Hepatocyte (in vitro differentiated cells): ENCODE measurements around the gene SATB1. TPM values are rescaled to one million over a fixed set of nuclear protein-coding genes. Genes with fewer than 3 reads are reported as not detected.

Experiments used
- DNase-seq: peaks from one replicate; pipeline ENCODE4 v3.0.0-alpha.2; 2016; ENCODE audit warnings: low spot score
- H2AFZ ChIP-seq: fragments of 200-600 bp; sonication (generic); 2 replicates; pipeline ENCODE4 v1.6.0; 2016; ENCODE audit warnings: antibody characterized with exemption, mild to moderate bottlenecking
- H3K27ac ChIP-seq: fragments of 200-600 bp; sonication (generic); 2 replicates; pipeline ENCODE4 v1.5.1; 2016; ENCODE audit warnings: mild to moderate bottlenecking
- H3K27me3 ChIP-seq: fragments of 200-600 bp; sonication (generic); 2 replicates; pipeline ENCODE4 v1.6.1; 2016
- H3K36me3 ChIP-seq: fragments of 200-600 bp; sonication (generic); replicated peaks from 2 replicates; pipeline ENCODE4 v1.5.1; 2016; ENCODE audit warnings: low read depth; ENCODE audit not compliant: insufficient read depth
- H3K4me1 ChIP-seq: fragments of 200-600 bp; sonication (generic); 2 replicates; pipeline ENCODE4 v1.5.1; 2016; ENCODE audit warnings: mild to moderate bottlenecking, moderate library complexity; ENCODE audit not compliant: insufficient read depth
- H3K4me2 ChIP-seq: fragments of 200-600 bp; sonication (generic); 2 replicates; pipeline ENCODE4 v1.6.0; 2016
- H3K4me3 ChIP-seq: fragments of 200-600 bp; sonication (generic); 2 replicates; pipeline ENCODE4 v1.5.1; 2016; ENCODE audit warnings: mild to moderate bottlenecking
- H3K79me2 ChIP-seq: fragments of 200-600 bp; sonication (generic); 2 replicates; pipeline ENCODE4 v1.6.0; 2017; ENCODE audit warnings: mild to moderate bottlenecking
- H3K9me2 ChIP-seq: fragments of 200-600 bp; sonication (generic); replicated peaks from 2 replicates; pipeline ENCODE4 v1.6.0; 2017; ENCODE audit warnings: mild to moderate bottlenecking; ENCODE audit not compliant: insufficient read depth
- H3K9me3 ChIP-seq: fragments of 200-600 bp; sonication (generic); 2 replicates; pipeline ENCODE4 v1.5.1; 2016; ENCODE audit warnings: low read depth, mild to moderate bottlenecking
- H4K20me1 ChIP-seq: fragments of 200-600 bp; sonication (generic); 2 replicates; pipeline ENCODE4 v1.6.0; 2016; ENCODE audit warnings: mild to moderate bottlenecking; ENCODE audit not compliant: insufficient read depth, poor library complexity, severe bottlenecking
- CTCF ChIP-seq: fragments of 200-600 bp; sonication (generic); IDR thresholded peaks from 2 replicates; pipeline ENCODE4 v1.5.1; 2016; ENCODE audit warnings: antibody characterized with exemption, mild to moderate bottlenecking; ENCODE audit not compliant: poor library complexity
- EZH2 ChIP-seq: fragments of 200-600 bp; sonication (generic); IDR thresholded peaks from 2 replicates; pipeline ENCODE4 v1.6.1; 2016; ENCODE audit warnings: antibody characterized with exemption, mild to moderate bottlenecking, borderline replicate concordance
- EZH2phosphoT487 ChIP-seq: fragments of 200-600 bp; sonication (generic); IDR thresholded peaks from one replicate; pipeline ENCODE4 v1.6.1; 2018; ENCODE audit warnings: antibody characterized with exemption, mild to moderate bottlenecking, low read depth, moderate library complexity; ENCODE audit not compliant: unreplicated experiment, severe bottlenecking
- WGBS: methylation state at CpG from one replicate; pipeline ENCODE4 v1.1.6; 2016; ENCODE audit warnings: low lambda C conversion rate; ENCODE audit errors: missing lambda C conversion rate; 5-methylcytosine and 5-hydroxymethylcytosine counted together
- polyA plus RNA-seq: library from polyadenylated mRNA; unstranded; fragments of >200 nt; fragmentation: Nextera tagmentation; extraction: Ambion mirVana; gene quantifications from 2 replicates; pipeline ENCODE4 v1.2.1, GENCODE V29; 2016
- total RNA-seq: library from RNA; depleted of rRNA; stranded (reverse); fragments of >200 nt; gene quantifications from 2 replicates; pipeline ENCODE4 v1.2.3, GENCODE V29; 2014

The SATB1 gene
- total and polyA plus RNA-seq, 2 experiments from 2014 or later, result 10.0 to 30.7 TPM

DNA sequence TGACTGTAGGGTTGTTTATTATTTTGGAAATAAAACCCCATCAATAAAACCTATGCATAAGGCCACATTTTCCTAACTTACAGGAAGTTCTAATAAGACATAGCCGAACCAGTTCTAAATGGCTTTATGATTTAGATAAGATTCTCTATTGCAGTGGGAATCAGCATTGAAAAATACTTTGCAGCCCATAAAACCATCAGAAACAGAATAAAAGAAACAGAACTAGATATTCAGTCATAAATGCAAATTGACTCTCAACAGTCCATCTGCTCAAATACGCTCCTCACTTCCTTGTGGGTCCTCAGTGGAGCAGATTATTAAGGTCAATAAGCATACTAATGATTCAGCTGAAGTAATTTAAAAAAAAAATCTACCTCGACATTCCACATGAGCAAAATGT lies 8.8 kb downstream of the SATB1 start:
- no peak overlapping the region for H2AFZ ChIP-seq
- H3K9me3 ChIP-seq, result no peaks in the 10 kb centered on the region
- no peak overlapping the region for H3K4me3 ChIP-seq
- WGBS, result 84% methylated on average over 3 of the region's 3 CpGs
- H3K9me2 ChIP-seq, result no peaks in the 10 kb centered on the region
- H3K27ac ChIP-seq, result no peak overlapping the region
- H3K36me3 ChIP-seq, result no peaks in the 10 kb centered on the region
- H3K4me2 ChIP-seq, result no peak overlapping the region
- H3K27me3 ChIP-seq, result no peaks in the 10 kb centered on the region
- TF ChIP-seq EZH2, result no peak
- TF ChIP-seq EZH2phosphoT487, result no peak
- TF ChIP-seq CTCF, result no peak
- no peaks in the 10 kb centered on the region for H4K20me1 ChIP-seq
- peaks cover 3% of the 10 kb centered on the region for H3K79me2 ChIP-seq
- H3K4me1 ChIP-seq, result peaks cover 13% of the 10 kb centered on the region
- no peak for DNase-seq

- DNase-seq, result no peak
- 95% methylated on average over 3 of the region's 3 CpGs for WGBS
- H3K79me2 ChIP-seq, result no peaks in the 10 kb centered on the region
- H3K4me3 ChIP-seq, result no peak overlapping the region
- TF ChIP-seq CTCF (no peak), EZH2phosphoT487 (no peak), EZH2 (no peak)
- no peaks in the 10 kb centered on the region for H3K9me2 ChIP-seq
- no peaks in the 10 kb centered on the region for H4K20me1 ChIP-seq
- H3K9me3 ChIP-seq, result no peaks in the 10 kb centered on the region
- H2AFZ ChIP-seq, result no peak overlapping the region
- H3K36me3 ChIP-seq, result no peaks in the 10 kb centered on the region
- no peak overlapping the region for H3K4me2 ChIP-seq
- no peaks in the 10 kb centered on the region for H3K27me3 ChIP-seq
- H3K27ac ChIP-seq, result no peak overlapping the region
- peaks cover 13% of the 10 kb centered on the region for H3K4me1 ChIP-seq
These were observed 9.3 kb downstream of the SATB1 start for GRCh38 chr3:18415839-18416238.

DNA sequence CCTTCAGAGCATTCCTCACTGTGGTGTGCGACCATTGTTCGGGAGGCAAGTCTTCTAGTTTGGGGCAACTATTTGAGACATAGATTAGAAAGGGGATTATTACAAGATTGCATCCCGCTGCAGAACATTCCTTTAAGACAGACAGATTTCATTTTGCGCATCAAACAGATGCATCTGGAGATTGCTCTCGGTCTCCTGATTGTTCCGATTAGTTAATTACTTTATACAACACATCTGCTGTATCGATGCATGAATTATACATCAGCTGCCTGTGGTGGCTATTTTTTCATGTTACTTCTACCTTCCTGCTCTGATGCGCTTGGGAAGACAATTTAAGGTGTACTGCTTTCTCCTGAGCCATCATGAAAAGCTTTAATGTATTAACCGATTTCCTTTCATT lies 10.0 kb downstream of the SATB1 start:
- TF ChIP-seq EZH2phosphoT487 (no peak), EZH2 (no peak), CTCF (no peak)

GRCh38 chr3:18412684-18413083 lies 12.5 kb downstream of the SATB1 start:
- Histone ChIP-seq H4K20me1 (no peaks in the 10 kb centered on the region), H3K27me3 (no peaks in the 10 kb centered on the region), H3K4me1 (no peaks in the 10 kb centered on the region), H3K4me3 (no peak overlapping the region), H3K27ac (no peak overlapping the region), H3K79me2 (no peaks in the 10 kb centered on the region), H2AFZ (no peak overlapping the region), H3K9me2 (no peaks in the 10 kb centered on the region), H3K9me3 (no peaks in the 10 kb centered on the region), H3K36me3 (no peaks in the 10 kb centered on the region), H3K4me2 (no peak overlapping the region)
- no peak for DNase-seq
- no peak for TF ChIP-seq EZH2phosphoT487
- TF ChIP-seq CTCF, result no peak
- no peak for TF ChIP-seq EZH2

More for the DNA sequence above, 10.0 kb downstream of the SATB1 start:
- WGBS, result 93% methylated on average over 9 of the region's 9 CpGs
- no peaks in the 10 kb centered on the region for H3K9me3 ChIP-seq
- no peaks in the 10 kb centered on the region for H3K36me3 ChIP-seq
- H3K4me2 ChIP-seq, result no peak overlapping the region
- H2AFZ ChIP-seq, result no peak overlapping the region
- no peak overlapping the region for H3K4me3 ChIP-seq
- H4K20me1 ChIP-seq, result no peaks in the 10 kb centered on the region
- H3K79me2 ChIP-seq, result no peaks in the 10 kb centered on the region
- H3K27ac ChIP-seq, result no peak overlapping the region
- no peak for DNase-seq
- peaks cover 13% of the 10 kb centered on the region for H3K4me1 ChIP-seq
- no peaks in the 10 kb centered on the region for H3K27me3 ChIP-seq
- H3K9me2 ChIP-seq, result no peaks in the 10 kb centered on the region
